Neural cell (in vitro differentiated cells): Measurements from ENCODE around the gene NSMCE1. TPM values are rescaled to one million over a fixed set of nuclear protein-coding genes. Genes with fewer than 3 reads are reported as not detected.

Experiments
- H2AFZ ChIP-seq: fragments of 200-600, 300-800 bp; sonication (generic), shearing (Covaris generic); 2 replicates; pipeline ENCODE4 v1.6.0; 2014; ENCODE audit warnings: low read depth, mild to moderate bottlenecking, antibody characterized with exemption, low read length, moderate library complexity
- H3F3A ChIP-seq: fragments of 200-600 bp; shearing (Covaris generic); 2 replicates; pipeline ENCODE4 v1.6.1; 2016; ENCODE audit warnings: mild to moderate bottlenecking, moderate library complexity, mixed read lengths, antibody characterized with exemption, low read length; ENCODE audit not compliant: insufficient read depth, poor library complexity, severe bottlenecking
- H3K27ac ChIP-seq: fragments of 200-600, 300-800 bp; sonication (generic), shearing (Covaris generic); 2 replicates; pipeline ENCODE4 v1.5.1; 2014; ENCODE audit warnings: mild to moderate bottlenecking, low read length, moderate library complexity
- H3K27me3 ChIP-seq: fragments of 300-800, 200-600 bp; sonication (generic), shearing (Covaris generic); 2 replicates; pipeline ENCODE4 v1.6.0; 2014; ENCODE audit warnings: mild to moderate bottlenecking, low read depth, low read length, moderate library complexity; ENCODE audit not compliant: insufficient read depth
- H3K36me3 ChIP-seq: fragments of 300-800, 200-600 bp; sonication (generic), shearing (Covaris generic); 2 replicates; pipeline ENCODE4 v1.5.1; 2014; ENCODE audit warnings: mild to moderate bottlenecking, antibody characterized with exemption, low read length, moderate library complexity; ENCODE audit not compliant: insufficient read depth
- H3K4me2 ChIP-seq: fragments of 300-800, 200-600 bp; sonication (generic), shearing (Covaris generic); 2 replicates; pipeline ENCODE4 v1.6.0; 2014; ENCODE audit warnings: mild to moderate bottlenecking, low read length
- H3K4me3 ChIP-seq: fragments of 300-800, 200-600 bp; sonication (generic), shearing (Covaris generic); 2 replicates; pipeline ENCODE4 v1.5.1; 2014; ENCODE audit warnings: mild to moderate bottlenecking, low read length, moderate library complexity
- H3K79me2 ChIP-seq: fragments of 200-600 bp; shearing (Covaris generic); replicated peaks from 2 replicates; pipeline ENCODE4 v1.6.0; 2014; ENCODE audit warnings: mild to moderate bottlenecking, low read length, moderate library complexity; ENCODE audit not compliant: insufficient read depth
- H3K9ac ChIP-seq: fragments of 300-800, 200-600 bp; sonication (generic), shearing (Covaris generic); 2 replicates; pipeline ENCODE4 v1.6.1; 2016; ENCODE audit warnings: mild to moderate bottlenecking, low read length, mixed read lengths
- H3K9me2 ChIP-seq: fragments of 200-600 bp; shearing (Covaris generic); 2 replicates; pipeline ENCODE4 v1.6.1; 2016; ENCODE audit warnings: mild to moderate bottlenecking, low read length, mixed read lengths; ENCODE audit not compliant: insufficient read depth
- H3K9me3 ChIP-seq: fragments of 200-600, 300-800 bp; sonication (generic), shearing (Covaris generic); 2 replicates; pipeline ENCODE4 v1.6.1; 2016; ENCODE audit warnings: mild to moderate bottlenecking, mixed run types, low read length, moderate library complexity, mixed read lengths
- H4K20me1 ChIP-seq: fragments of 200-600 bp; shearing (Covaris generic); 2 replicates; pipeline ENCODE4 v1.6.1; 2016; ENCODE audit warnings: mild to moderate bottlenecking, mixed run types; ENCODE audit not compliant: insufficient read depth
- EP300 ChIP-seq: fragments of 450-650 bp; conservative IDR thresholded peaks from 2 replicates; pipeline ENCODE4 v1.6.1; 2014; ENCODE audit warnings: antibody characterized with exemption, mild to moderate bottlenecking, moderate library complexity; ENCODE audit not compliant: poor library complexity, severe bottlenecking
- EZH2 ChIP-seq: fragments of 200-600, 300-800 bp; shearing (Covaris generic), sonication (generic); IDR thresholded peaks from 2 replicates; pipeline ENCODE4 v1.6.1; 2014; ENCODE audit warnings: antibody characterized with exemption, low read length, borderline replicate concordance, mild to moderate bottlenecking; ENCODE audit not compliant: insufficient read depth, poor library complexity, severe bottlenecking
- MXI1 ChIP-seq: fragments of 450-650 bp; conservative IDR thresholded peaks from 2 replicates; pipeline ENCODE4 v1.6.1; 2014; ENCODE audit warnings: antibody characterized with exemption, mild to moderate bottlenecking; ENCODE audit not compliant: poor library complexity, severe bottlenecking
- POLR2AphosphoS5 ChIP-seq: IDR thresholded peaks from 2 replicates; pipeline ENCODE4 v1.6.1; 2012
- RAD21 ChIP-seq: fragments of 450-650 bp; conservative IDR thresholded peaks from 2 replicates; pipeline ENCODE4 v1.6.1; 2014; ENCODE audit warnings: antibody characterized with exemption, mild to moderate bottlenecking, moderate library complexity
- REST ChIP-seq: IDR thresholded peaks from 2 replicates; pipeline ENCODE4 v1.6.1; 2012; ENCODE audit warnings: borderline replicate concordance
- SMC3 ChIP-seq: fragments of 450-650 bp; conservative IDR thresholded peaks from 2 replicates; pipeline ENCODE4 v1.6.1; 2014; ENCODE audit warnings: antibody characterized with exemption, mild to moderate bottlenecking, moderate library complexity; ENCODE audit not compliant: poor library complexity
- TAF1 ChIP-seq: IDR thresholded peaks from 2 replicates; pipeline ENCODE4 v1.6.1; 2012; ENCODE audit warnings: low read depth
- polyA plus RNA-seq: library from polyadenylated mRNA; depleted of rRNA; stranded (reverse); fragments of >200 nt; gene quantifications from 2 replicates; pipeline ENCODE4 v1.2.3, GENCODE V29; 2014
- TF ChIP-seq, protein P1 (sequence below): fragments of 450-650 bp; IDR thresholded peaks from 2 replicates; pipeline ENCODE4 v1.5.1; 2014; ENCODE audit warnings: antibody characterized with exemption, mild to moderate bottlenecking, moderate library complexity; ENCODE audit not compliant: poor library complexity, severe bottlenecking

NSMCE1 gene
- polyA plus RNA-seq, 1 donor from 2014 or later = 11.5 TPM

DNA sequence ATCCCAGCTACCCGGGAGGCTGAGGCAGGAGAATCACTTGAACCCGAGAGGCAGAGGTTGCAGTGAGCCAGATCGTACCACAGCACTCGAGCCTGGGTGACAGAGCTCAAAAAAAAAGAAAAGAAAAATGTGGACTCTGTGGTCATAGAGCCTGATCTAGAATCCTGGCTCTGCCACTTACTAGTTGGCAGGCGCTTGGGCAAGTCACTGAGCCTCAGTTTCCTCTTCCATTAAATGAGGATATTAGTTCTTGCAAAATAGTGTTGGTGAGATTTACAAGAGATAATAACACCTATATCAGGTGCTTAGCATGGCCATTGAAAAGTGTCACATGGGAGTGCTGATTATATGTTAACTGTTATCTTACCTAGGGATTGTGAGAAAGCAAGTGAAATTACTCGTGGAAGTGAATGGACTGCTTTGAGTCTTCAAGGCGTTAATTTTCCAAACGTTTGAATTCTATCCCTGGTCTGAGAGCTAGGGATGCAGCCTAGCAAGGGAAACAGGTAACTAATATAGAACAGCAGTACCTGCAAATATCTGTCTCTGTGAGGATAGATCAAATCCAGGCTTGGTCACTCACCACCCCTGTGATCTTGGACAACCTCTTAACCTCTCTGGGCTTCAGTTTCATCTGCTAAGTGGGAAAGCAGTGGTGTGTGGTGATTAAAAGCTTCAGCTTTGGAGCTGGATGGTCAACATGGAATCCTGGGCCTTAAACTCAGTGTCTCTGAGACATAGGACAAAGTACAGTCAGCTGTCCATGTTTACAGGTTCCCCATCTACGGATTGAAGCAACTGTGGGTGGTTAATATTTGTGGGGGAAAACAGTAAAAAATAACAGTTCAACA, 953 bp upstream of the NSMCE1 start:
- Histone ChIP-seq H3K9me2 (no peaks in the 10 kb centered on the region), H3K4me2 (no peak overlapping the region), H4K20me1 (no peaks in the 10 kb centered on the region), H2AFZ (no peak overlapping the region), H3K9me3 (no peaks in the 10 kb centered on the region), H3K27me3 (no peaks in the 10 kb centered on the region), H3K4me3 (peak overlapping the region; percentile 63), H3K36me3 (no peaks in the 10 kb centered on the region), H3K27ac (no peak overlapping the region), H3K9ac (no peak overlapping the region), H3F3A (no peaks in the 10 kb centered on the region), H3K79me2 (no peaks in the 10 kb centered on the region)
- TF ChIP-seq RAD21 = no peak
- no peak for TF ChIP-seq TAF1
- no peak for TF ChIP-seq EZH2
- TF ChIP-seq SMC3 = no peak
- no peak for TF ChIP-seq POLR2AphosphoS5
- no peak for TF ChIP-seq EP300
- TF ChIP-seq MXI1 = no peak
- TF ChIP-seq, protein P1, sequence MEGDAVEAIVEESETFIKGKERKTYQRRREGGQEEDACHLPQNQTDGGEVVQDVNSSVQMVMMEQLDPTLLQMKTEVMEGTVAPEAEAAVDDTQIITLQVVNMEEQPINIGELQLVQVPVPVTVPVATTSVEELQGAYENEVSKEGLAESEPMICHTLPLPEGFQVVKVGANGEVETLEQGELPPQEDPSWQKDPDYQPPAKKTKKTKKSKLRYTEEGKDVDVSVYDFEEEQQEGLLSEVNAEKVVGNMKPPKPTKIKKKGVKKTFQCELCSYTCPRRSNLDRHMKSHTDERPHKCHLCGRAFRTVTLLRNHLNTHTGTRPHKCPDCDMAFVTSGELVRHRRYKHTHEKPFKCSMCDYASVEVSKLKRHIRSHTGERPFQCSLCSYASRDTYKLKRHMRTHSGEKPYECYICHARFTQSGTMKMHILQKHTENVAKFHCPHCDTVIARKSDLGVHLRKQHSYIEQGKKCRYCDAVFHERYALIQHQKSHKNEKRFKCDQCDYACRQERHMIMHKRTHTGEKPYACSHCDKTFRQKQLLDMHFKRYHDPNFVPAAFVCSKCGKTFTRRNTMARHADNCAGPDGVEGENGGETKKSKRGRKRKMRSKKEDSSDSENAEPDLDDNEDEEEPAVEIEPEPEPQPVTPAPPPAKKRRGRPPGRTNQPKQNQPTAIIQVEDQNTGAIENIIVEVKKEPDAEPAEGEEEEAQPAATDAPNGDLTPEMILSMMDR = no peak
- TF ChIP-seq REST = no peak

DNA sequence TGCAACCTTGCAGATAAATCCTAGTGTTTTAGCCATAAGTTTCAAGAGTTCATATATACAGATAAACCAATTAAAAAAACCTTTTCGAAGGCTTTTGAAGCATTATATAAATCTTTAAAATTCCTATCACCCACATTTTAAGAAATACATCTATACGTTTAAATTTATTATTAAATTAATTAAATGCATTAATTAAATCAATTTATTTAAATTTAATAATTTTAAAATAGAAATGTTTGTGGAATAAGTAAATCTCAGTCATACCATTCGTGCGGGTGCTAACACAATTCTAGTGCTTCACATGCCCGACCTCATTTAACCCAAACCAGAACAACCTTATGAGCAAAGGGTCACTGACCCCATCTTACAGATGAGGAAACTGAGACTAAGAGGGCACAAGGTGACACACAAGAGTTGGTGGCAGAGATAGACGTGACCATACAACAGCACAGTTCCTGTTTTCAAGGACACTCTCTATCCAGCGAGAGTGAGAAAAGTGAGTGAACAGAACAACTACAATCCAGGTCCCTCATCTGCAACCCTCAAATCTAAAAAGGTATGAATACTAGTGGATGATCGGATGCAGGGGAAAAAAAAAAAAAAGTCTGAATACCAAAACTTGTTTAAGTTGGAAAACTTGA, 1.4 kb downstream of the NSMCE1 start:
- H3F3A ChIP-seq = no peaks in the 10 kb centered on the region
- no peaks in the 10 kb centered on the region for H3K79me2 ChIP-seq
- no peak overlapping the region for H3K9ac ChIP-seq
- H2AFZ ChIP-seq = no peak overlapping the region
- H3K27me3 ChIP-seq = no peaks in the 10 kb centered on the region
- no peak overlapping the region for H3K4me3 ChIP-seq
- TF ChIP-seq TAF1 (no peak), RAD21 (no peak), REST (no peak), EZH2 (no peak), MXI1 (no peak), POLR2AphosphoS5 (no peak), EP300 (no peak), SMC3 (no peak)
- TF ChIP-seq, protein P1 = no peak
- no peaks in the 10 kb centered on the region for H3K36me3 ChIP-seq
- no peak overlapping the region for H3K27ac ChIP-seq
- H3K9me3 ChIP-seq = no peaks in the 10 kb centered on the region
- H4K20me1 ChIP-seq = no peaks in the 10 kb centered on the region
- no peaks in the 10 kb centered on the region for H3K9me2 ChIP-seq
- no peak overlapping the region for H3K4me2 ChIP-seq
